ENCODE results near the gene SFSWAP. TPM values are rescaled to one million over a fixed set of nuclear protein-coding genes. Genes with fewer than 3 reads are reported as not detected.
A peak's percentile ranks its signal among the peaks of the same experiment; 100 is the strongest.

The SFSWAP gene
- total and polyA plus RNA-seq, 2 experiments from 2014 or later: 21.4 to 25.1 TPM

GRCh38 chr12:131713349-131713748 lies 2.5 kb downstream of the SFSWAP start:
- Histone ChIP-seq H3K4me1 (ENCODE audit: insufficient read depth) (peaks cover 11% of the 10 kb centered on the region), H3K79me2 (peaks cover 37% of the 10 kb centered on the region), H4K20me1 (ENCODE audit: insufficient read depth, poor library complexity, severe bottlenecking) (no peaks in the 10 kb centered on the region), H3K36me3 (replicated peaks; ENCODE audit: insufficient read depth, low read depth) (no peaks in the 10 kb centered on the region), H3K9me2 (replicated peaks; ENCODE audit: insufficient read depth) (no peaks in the 10 kb centered on the region), H2AFZ (no peak overlapping the region), H3K4me2 (peak overlapping the region; percentile 100), H3K9me3 (ENCODE audit: low read depth) (no peaks in the 10 kb centered on the region), H3K27me3 (no peaks in the 10 kb centered on the region), H3K4me3 (no peak overlapping the region), H3K27ac (no peak overlapping the region)
- TF ChIP-seq EZH2phosphoT487 (IDR thresholded peaks at IDR 0.05; ENCODE audit: low read depth, severe bottlenecking, unreplicated experiment): no peak
- TF ChIP-seq, protein P1, sequence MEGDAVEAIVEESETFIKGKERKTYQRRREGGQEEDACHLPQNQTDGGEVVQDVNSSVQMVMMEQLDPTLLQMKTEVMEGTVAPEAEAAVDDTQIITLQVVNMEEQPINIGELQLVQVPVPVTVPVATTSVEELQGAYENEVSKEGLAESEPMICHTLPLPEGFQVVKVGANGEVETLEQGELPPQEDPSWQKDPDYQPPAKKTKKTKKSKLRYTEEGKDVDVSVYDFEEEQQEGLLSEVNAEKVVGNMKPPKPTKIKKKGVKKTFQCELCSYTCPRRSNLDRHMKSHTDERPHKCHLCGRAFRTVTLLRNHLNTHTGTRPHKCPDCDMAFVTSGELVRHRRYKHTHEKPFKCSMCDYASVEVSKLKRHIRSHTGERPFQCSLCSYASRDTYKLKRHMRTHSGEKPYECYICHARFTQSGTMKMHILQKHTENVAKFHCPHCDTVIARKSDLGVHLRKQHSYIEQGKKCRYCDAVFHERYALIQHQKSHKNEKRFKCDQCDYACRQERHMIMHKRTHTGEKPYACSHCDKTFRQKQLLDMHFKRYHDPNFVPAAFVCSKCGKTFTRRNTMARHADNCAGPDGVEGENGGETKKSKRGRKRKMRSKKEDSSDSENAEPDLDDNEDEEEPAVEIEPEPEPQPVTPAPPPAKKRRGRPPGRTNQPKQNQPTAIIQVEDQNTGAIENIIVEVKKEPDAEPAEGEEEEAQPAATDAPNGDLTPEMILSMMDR (IDR thresholded peaks at IDR 0.05; ENCODE audit: poor library complexity): no peak
- no peak for TF ChIP-seq EZH2 (IDR thresholded peaks at IDR 0.05; ENCODE audit: borderline replicate concordance)
- DNase-seq (ENCODE audit: low spot score): no peak
- 91% methylated on average over 8 of the region's 8 CpGs for WGBS (ENCODE audit: low lambda C conversion rate, missing lambda C conversion rate)

DNA sequence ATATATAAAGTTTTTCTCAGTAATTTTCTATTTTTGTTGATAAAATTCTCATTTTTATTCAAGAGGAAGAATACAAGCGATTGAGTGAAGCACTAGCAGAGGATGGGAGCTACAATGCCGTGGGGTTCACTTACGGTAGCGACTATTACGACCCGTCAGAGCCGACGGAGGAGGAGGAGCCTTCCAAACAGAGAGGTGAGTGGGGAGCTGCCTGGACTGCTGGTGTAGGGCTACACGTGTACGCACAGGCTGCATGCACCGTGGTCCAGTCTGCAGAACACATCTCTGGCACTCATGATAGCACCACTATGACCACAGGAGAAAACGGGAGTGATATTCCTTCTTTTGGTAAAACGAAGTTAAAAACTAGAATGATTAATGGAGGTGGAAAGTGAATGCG lies 3.9 kb downstream of the SFSWAP start:
- Histone ChIP-seq H3K4me3 (no peak overlapping the region), H3K4me2 (no peak overlapping the region), H4K20me1 (ENCODE audit: insufficient read depth, poor library complexity, severe bottlenecking) (no peaks in the 10 kb centered on the region), H3K9me3 (ENCODE audit: low read depth) (no peaks in the 10 kb centered on the region), H3K4me1 (ENCODE audit: insufficient read depth) (peaks cover 11% of the 10 kb centered on the region), H2AFZ (no peak overlapping the region), H3K9me2 (replicated peaks; ENCODE audit: insufficient read depth) (no peaks in the 10 kb centered on the region), H3K79me2 (peaks cover 38% of the 10 kb centered on the region), H3K36me3 (replicated peaks; ENCODE audit: insufficient read depth, low read depth) (no peaks in the 10 kb centered on the region), H3K27me3 (no peaks in the 10 kb centered on the region), H3K27ac (no peak overlapping the region)
- no peak for DNase-seq (ENCODE audit: low spot score)
- WGBS (ENCODE audit: low lambda C conversion rate, missing lambda C conversion rate): 96% methylated on average over 14 of the region's 14 CpGs
- TF ChIP-seq EZH2 (IDR thresholded peaks at IDR 0.05; ENCODE audit: borderline replicate concordance) (no peak), EZH2phosphoT487 (IDR thresholded peaks at IDR 0.05; ENCODE audit: low read depth, severe bottlenecking, unreplicated experiment) (no peak)
- TF ChIP-seq, protein P1 (IDR thresholded peaks at IDR 0.05; ENCODE audit: poor library complexity): no peak

- Histone ChIP-seq H3K27ac (no peak overlapping the region), H3K27me3 (no peaks in the 10 kb centered on the region), H3K4me3 (no peak overlapping the region), H4K20me1 (ENCODE audit: insufficient read depth, poor library complexity, severe bottlenecking) (no peaks in the 10 kb centered on the region), H3K79me2 (peaks cover 41% of the 10 kb centered on the region), H3K9me3 (ENCODE audit: low read depth) (no peaks in the 10 kb centered on the region), H2AFZ (no peak overlapping the region), H3K36me3 (replicated peaks; ENCODE audit: insufficient read depth, low read depth) (no peaks in the 10 kb centered on the region), H3K4me1 (ENCODE audit: insufficient read depth) (peaks cover 8% of the 10 kb centered on the region), H3K9me2 (replicated peaks; ENCODE audit: insufficient read depth) (no peaks in the 10 kb centered on the region), H3K4me2 (no peak overlapping the region)
- no peak for DNase-seq (ENCODE audit: low spot score)
- 91% methylated on average over 3 of the region's 3 CpGs for WGBS (ENCODE audit: low lambda C conversion rate, missing lambda C conversion rate)
- TF ChIP-seq EZH2 (IDR thresholded peaks at IDR 0.05; ENCODE audit: borderline replicate concordance): no peak
- TF ChIP-seq EZH2phosphoT487 (IDR thresholded peaks at IDR 0.05; ENCODE audit: low read depth, severe bottlenecking, unreplicated experiment): no peak
- TF ChIP-seq, protein P1 (IDR thresholded peaks at IDR 0.05; ENCODE audit: poor library complexity): no peak
These were observed 5.4 kb downstream of the SFSWAP start for GRCh38 chr12:131716282-131716681.

DNA sequence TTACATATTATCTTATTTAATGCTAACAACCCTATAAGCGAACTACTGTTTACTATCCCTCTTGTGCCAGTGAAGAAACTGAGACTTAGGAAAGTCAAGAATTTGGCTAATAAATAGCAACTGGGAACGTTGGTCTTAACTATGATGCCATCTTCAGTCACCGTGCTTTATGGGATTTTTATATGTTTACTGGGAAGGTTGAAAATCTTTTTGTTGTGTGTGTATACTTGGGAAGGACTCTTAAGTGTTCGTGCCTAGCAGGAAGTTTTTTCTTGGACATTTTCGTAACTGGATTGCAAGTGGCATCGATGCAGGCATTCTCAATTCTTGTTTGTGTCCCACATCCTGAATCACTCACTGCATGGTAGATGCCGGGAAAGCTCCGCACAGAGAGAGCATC lies 9.4 kb downstream of the SFSWAP start:
- peaks cover 45% of the 10 kb centered on the region for H3K79me2 ChIP-seq
- no peak overlapping the region for H3K4me2 ChIP-seq
- DNase-seq (ENCODE audit: low spot score): no peak
- no peaks in the 10 kb centered on the region for H4K20me1 ChIP-seq (ENCODE audit: insufficient read depth, poor library complexity, severe bottlenecking)
- H3K4me3 ChIP-seq: no peak overlapping the region
- H3K27me3 ChIP-seq: no peaks in the 10 kb centered on the region
- H3K4me1 ChIP-seq (ENCODE audit: insufficient read depth): no peaks in the 10 kb centered on the region
- no peaks in the 10 kb centered on the region for H3K9me3 ChIP-seq (ENCODE audit: low read depth)
- H3K27ac ChIP-seq: no peak overlapping the region
- H3K36me3 ChIP-seq (replicated peaks; ENCODE audit: insufficient read depth, low read depth): no peaks in the 10 kb centered on the region
- no peak overlapping the region for H2AFZ ChIP-seq
- H3K9me2 ChIP-seq (replicated peaks; ENCODE audit: insufficient read depth): no peaks in the 10 kb centered on the region
- TF ChIP-seq, protein P1 (IDR thresholded peaks at IDR 0.05; ENCODE audit: poor library complexity): no peak
- TF ChIP-seq EZH2 (IDR thresholded peaks at IDR 0.05; ENCODE audit: borderline replicate concordance) (no peak), EZH2phosphoT487 (IDR thresholded peaks at IDR 0.05; ENCODE audit: low read depth, severe bottlenecking, unreplicated experiment) (no peak)
- 93% methylated on average over 8 of the region's 8 CpGs for WGBS (ENCODE audit: low lambda C conversion rate, missing lambda C conversion rate)

All from hepatocyte (in vitro differentiated cells).